Stimulated activated CD8-positive, alpha-beta memory T cell treated with anti-CD3 and anti-CD28 coated beads, Interleukin-15, amount 100 ng/mL, for 4 hours (primary cell): Measurements from ENCODE around the gene MTMR12.

Experiments
- DNase-seq, 2 donors: peaks; one replicate each; pipeline ENCODE4 v3.0.0-alpha.2; 2020; ENCODE audit warnings: low read depth in 2 of 2

The MTMR12 gene

GRCh38 chr5:32274548-32275395 is 38.0 kb downstream of the MTMR12 start:
- no peak for DNase-seq

DNA sequence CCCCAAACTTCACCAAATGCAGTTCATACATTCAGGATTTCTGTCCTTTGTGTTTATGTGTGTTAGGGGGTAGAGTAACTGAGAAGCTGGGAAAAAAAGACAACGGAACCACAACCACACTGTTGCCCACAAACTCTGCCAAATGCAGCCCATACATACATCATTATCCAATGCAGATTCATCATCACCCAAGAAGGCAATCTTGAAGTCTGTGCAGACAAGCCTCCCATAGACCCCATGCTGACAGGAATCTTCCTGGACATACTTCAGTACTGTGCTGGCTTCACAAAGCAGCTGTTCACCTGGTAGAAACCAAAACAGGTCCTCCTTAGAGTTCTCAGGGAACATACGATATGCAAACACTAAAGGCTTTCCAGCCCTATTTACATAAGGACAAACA is 38.9 kb downstream of the MTMR12 start:
- DNase-seq = no peak

GRCh38 chr5:32272746-32273145 is 40.0 kb downstream of the MTMR12 start:
- DNase-seq = no peak

DNA sequence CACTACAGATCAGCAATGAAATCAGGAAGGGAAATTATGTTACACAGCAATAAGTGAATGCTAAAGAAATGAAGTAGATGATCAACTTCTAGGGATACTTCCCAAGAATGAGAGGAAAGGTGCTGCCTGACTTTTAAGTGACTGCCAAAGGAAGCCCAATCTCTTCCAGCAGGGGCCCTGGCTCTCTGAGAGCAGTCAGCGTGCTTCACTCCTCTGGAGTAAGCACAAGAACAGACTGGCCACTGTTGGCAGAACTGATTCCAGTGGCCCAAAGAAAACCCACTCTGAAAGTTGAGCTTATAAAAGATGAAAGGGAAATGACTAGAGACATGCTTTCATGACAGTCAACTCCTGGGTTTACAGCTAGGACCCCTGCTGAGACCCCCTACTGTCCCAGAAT is 41.8 kb downstream of the MTMR12 start:
- no peak for DNase-seq

- DNase-seq = no peak
Measured at GRCh38 chr5:32270178-32270577, 42.6 kb downstream of the MTMR12 start.

DNA sequence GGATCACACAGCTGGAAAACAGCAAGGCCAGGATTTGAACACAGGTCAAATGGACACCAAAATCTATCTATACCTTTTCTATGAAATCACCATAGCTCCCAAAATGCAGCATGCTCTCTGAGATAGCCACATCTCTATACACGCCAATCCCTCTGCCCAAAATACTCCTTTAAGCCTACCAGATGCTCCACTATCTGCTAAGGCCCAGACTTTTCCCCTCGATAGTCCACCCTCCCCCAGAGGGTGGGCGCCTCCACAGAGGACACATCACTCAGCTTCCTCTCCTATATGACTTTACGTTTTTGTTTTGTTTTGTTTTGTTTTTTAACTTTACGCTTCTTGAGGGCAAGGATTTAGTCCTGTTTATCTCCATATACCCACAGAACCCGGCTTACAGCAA is 46.8 kb downstream of the MTMR12 start:
- no peak for DNase-seq

- DNase-seq = no peak
Measured at GRCh38 chr5:32264957-32265572, 47.7 kb downstream of the MTMR12 start.

- DNase-seq = no peak
Measured at GRCh38 chr5:32263684-32264083, 49.1 kb downstream of the MTMR12 start.

DNA sequence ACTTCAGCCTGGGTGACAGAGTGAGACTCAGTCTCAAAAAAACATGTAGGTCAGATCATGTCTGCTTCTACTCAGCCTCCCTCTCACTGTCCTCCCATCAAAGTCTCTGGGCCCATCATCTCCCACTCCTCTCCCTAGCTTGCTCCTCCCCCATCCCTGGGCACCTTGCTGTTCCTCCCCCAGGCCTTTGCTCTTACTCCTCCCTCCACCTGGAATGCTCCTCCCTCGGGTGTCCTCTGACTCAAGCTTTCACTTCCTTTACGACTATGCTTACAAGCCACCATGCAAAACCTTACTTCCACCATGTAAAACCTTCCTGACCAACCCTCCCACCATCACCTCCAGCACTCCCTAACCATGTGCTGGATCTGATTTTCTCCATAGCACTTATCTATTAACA is 51.5 kb downstream of the MTMR12 start:
- no peak for DNase-seq

GRCh38 chr5:32259033-32259432 is 53.7 kb downstream of the MTMR12 start:
- no peak for DNase-seq

GRCh38 chr5:32258424-32258823 is 54.3 kb downstream of the MTMR12 start:
- DNase-seq = no peak

- no peak for DNase-seq
Measured at GRCh38 chr5:32255540-32255900, 57.2 kb downstream of the MTMR12 start.

DNA sequence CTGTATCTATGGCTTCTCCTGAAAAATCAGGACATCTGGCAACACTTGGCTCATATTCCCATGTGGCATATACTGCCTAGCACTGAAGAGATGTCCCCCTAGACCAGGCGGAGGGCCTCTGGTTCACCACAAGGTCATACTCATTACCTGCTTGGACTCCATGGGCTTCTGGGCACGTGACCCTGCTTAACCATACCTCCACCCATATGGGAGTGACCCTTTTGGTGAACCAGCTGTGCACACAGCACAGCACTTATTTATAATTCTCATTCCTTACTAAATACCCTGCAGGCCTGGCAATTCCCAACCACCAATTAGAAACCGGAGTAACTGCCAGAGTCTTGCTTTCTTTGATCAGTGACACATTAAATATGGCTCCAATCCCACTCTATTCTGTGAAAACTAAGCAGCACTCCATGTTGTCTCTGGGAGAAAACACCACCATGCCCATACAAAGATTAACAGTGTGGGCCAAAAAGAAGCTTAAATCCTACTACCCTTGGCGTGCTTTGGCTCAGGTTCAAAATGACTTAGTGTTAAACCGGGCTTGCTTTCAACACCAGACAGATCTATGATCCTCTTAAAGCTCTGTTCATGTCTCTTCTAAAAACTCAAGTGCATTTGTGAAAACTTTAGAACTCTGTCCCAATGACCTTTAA is 57.7 kb downstream of the MTMR12 start:
- no peak for DNase-seq

GRCh38 chr5:32251871-32252458 is 60.8 kb downstream of the MTMR12 start:
- DNase-seq = no peak

DNA sequence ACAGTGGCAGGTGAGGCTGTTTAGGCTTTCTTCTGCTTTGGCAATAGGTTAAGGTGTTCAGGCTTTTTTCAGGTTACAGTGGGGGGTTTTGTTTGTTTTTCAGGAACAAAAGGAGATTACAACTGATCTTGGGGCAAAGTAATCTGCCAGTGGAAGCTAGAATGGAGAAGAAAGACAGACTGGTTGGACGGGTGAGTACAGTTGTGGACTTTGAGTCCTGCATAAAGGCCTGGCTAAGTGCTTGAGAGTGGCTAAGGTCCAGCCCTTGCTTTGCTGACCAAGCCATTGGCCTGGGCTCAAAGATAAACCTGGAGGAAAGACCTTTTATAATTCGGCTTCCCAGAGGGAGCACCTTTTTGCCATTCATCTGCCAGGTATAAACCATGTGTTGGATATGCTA is 63.1 kb downstream of the MTMR12 start:
- DNase-seq = no peak

- no peak for DNase-seq
Measured at GRCh38 chr5:32245742-32246141, 67.0 kb downstream of the MTMR12 start.

- no peak for DNase-seq
Measured at GRCh38 chr5:32244017-32244416, 68.7 kb downstream of the MTMR12 start.

DNA sequence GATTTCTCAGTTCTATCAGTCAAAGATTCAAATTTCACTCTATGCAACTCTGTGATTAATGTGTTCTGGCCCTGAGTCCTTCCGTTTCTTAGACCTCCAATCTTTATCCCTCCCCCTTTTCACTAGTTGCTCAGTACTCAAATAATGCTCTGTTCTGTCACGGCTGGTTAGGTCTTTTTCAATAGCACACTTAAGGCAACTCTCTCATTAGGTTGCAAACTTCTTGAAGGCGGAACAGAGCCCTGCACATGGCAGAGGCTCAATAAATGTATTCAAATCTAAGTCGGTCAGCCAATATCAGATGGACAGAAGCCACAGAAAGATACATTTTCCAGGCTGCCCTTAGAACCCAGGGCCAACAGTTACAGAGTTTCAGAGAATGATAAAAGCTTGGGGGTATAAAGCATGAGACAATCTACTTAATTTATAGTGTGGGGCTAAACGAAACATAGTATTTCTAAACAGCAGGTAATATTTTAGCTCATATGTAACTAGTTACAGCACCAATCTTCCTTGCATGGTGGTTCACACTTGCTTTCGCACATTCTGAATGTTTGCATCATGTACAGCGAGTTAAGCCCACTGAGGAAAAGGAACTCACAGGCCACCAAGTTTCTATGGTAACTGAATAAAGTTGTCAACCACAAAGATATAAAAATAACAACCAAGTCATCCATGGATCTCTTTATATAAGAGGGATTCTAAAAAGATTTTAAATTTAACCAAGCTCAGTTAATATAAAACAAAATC is 71.5 kb downstream of the MTMR12 start:
- no peak for DNase-seq

DNA sequence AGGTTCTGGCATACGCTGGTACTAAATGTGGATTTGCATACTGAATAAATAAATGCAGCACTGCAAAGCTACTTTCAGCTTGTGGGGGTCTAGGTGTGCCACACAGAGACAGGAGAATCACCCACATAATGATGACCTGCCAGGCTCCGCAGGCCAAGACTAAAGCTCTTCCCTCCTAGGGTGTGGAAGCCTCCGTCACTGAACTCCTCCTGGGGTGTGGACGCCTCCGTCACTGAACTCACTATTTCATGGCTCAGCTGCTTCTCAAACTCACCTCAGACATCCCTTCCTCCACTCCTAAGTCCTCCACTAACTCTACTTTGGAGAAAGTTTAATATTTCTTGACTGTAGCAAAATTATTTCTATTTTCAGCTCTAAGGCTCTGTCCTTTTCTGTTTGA is 73.4 kb downstream of the MTMR12 start:
- no peak for DNase-seq

DNA sequence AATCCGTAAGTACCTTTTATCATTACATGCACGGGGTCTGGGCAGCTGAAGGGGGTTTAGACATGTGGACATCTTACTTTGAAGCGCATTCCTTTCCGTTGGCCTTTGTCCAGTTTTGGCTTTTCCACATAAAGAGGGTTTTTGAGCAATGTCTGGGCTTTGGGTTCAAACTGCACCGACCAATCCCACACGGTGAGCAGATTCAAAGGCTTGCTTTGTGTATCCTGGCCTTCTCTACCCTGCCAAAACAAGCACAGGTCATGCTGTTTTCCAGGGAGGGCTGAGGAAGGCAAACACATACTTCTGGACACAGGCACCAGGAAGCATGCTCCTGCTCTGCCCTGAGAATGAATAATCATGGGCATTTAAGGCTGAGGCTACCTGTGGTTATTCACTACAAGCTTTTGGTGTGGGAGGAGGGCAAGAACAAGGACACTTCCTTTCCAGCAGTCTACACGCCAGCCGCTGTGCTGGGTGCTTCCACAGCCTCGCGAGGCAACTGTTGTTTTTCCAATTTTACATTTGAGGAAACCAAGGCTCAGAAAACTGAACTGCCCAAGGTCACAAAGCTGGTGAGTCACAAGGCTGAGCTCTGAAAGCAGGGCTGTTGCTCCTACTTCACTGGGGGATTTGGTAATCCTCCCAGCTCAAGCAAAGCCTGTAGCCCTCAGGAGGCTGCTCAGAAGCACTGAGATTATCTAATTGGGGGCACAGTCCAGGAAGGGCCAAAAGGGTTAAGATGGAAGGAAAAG is 78.9 kb downstream of the MTMR12 start:
- DNase-seq = no peak

- no peak for DNase-seq
Measured at GRCh38 chr5:32233220-32233695, 79.5 kb downstream of the MTMR12 start.
